ENCODE data around the gene GPSM1. TPM values are rescaled to one million over a fixed set of nuclear protein-coding genes. Genes with fewer than 3 reads are reported as not detected.
A peak's percentile ranks its signal among the peaks of the same experiment; 100 is the strongest.

GPSM1 gene, protein sequence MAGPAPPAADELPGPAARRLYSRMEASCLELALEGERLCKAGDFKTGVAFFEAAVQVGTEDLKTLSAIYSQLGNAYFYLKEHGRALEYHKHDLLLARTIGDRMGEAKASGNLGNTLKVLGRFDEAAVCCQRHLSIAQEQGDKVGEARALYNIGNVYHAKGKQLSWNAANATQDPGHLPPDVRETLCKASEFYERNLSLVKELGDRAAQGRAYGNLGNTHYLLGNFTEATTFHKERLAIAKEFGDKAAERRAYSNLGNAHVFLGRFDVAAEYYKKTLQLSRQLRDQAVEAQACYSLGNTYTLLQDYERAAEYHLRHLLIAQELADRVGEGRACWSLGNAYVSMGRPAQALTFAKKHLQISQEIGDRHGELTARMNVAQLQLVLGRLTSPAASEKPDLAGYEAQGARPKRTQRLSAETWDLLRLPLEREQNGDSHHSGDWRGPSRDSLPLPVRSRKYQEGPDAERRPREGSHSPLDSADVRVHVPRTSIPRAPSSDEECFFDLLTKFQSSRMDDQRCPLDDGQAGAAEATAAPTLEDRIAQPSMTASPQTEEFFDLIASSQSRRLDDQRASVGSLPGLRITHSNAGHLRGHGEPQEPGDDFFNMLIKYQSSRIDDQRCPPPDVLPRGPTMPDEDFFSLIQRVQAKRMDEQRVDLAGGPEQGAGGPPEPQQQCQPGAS
- 27.2 and 37.1 TPM in 2 replicates for total RNA-seq

DNA sequence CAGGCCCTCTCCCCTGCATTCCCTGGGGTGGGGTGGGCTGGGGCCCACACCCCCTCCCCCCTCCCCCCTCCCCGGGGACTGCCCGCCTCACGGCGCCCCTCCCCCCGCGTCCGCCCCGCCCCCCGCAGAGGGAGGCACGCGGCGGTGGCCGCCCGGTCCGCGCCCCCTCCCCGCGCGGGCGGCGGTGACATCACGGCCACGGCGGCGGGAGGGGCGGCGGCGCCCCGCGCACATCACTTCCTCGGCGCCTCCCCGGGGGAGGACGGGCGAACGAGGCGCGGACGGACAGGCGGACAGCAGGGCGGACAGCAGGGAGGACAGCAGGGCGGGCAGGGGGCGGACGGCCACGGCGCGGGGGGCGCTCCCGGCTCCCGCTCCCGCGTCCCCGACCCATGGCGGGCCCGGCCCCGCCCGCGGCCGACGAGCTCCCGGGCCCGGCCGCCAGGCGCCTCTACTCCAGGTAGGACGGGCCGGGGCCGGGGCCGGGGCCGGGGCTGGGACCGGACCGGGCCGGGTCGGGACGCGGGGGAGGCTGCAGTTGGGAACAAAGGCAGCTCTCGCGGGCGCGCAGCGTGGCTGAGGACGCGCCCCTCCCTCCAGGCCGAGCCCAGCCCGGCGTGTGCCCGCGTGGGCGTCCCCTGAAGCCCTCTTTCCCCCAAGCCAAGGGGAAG is at the start of gene GPSM1:
TSS of gene GPSM1 (plus strand) at position 236 of the 671 bp plus-strand sequence. CDS start at position 393, 157 bp downstream.
- DNase-seq, result peak; percentile 73

DNA sequence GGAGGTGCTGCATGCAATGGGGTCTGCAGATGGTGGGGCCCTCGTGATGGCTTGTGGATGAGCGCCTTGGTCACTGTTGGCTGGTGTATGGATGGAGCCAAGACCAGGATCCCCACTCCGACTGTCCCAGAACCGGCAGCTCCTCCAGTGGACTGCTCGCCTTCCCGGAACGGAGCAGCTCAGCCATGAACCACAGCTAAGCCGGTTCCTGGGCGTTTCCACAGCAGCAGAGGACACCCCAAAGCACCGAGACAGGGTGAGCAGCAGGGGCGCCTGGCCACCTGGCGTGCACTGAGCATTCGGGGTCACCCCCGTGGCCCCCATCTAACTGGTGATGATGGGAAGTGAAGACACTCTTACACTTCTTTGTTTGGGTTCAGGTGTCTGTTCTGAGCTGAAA is 49.6 kb upstream of the GPSM1 start:
- no peak for DNase-seq

DNA sequence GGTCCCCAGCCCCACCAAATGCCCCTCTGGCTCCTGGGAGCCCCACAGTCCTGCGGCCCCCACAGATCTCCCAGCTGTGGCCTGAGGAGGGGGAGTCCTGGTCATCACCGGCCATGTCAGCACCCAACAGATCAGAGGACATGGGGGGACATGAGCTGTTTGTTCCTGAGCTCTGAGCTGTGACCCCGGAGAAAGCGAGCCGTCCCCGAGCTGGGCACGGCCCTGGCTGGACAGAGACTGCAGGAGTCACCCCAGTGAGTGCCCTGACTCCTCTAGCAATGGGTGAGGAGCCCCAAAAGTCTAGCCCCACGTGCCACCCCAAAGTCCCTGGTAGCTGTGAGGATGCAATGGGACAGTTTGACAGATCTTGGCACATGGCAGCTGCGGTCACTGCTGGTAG is 49.1 kb upstream of the GPSM1 start:
- no peak for DNase-seq

DNA sequence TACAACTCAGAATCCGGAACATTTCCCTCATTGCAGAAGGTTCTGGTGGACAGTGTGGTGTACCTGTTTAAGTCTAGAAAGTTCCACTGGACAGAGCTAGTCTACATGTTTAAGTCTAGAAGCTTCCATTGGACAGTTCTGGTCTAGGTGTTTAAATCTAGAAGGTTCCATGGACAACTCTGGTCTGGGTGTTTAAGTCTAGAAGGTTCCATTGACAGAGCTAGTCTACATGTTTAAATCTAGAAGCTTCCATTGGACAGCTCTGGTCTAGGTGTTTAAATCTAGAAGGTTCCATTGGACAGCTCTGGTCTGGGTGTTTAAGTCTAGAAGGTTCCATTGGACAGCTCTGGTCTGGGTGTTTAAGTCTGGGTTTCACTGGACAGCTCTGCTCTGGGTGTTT is 48.4 kb upstream of the GPSM1 start:
- DNase-seq, result no peak

DNA sequence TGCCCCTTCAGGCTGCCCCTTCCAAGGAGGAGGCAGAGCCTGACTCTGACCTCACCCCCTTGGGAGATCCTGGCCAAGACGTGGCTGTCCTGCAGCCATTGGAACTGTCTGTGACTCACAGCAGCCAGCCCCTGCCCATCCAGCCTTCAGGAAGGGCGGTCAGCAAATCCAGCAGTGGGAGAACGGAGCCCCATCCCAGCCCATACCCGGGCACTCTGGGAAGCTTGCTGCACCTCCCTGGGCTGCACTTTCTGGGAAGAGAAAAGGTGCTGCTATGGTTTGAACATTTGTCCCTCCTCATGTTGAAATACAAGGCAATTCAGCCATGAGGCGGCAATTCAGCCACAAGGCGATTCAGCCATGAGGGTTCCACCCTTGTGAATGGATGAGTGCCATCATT is 47.9 kb upstream of the GPSM1 start:
- DNase-seq, result no peak

DNA sequence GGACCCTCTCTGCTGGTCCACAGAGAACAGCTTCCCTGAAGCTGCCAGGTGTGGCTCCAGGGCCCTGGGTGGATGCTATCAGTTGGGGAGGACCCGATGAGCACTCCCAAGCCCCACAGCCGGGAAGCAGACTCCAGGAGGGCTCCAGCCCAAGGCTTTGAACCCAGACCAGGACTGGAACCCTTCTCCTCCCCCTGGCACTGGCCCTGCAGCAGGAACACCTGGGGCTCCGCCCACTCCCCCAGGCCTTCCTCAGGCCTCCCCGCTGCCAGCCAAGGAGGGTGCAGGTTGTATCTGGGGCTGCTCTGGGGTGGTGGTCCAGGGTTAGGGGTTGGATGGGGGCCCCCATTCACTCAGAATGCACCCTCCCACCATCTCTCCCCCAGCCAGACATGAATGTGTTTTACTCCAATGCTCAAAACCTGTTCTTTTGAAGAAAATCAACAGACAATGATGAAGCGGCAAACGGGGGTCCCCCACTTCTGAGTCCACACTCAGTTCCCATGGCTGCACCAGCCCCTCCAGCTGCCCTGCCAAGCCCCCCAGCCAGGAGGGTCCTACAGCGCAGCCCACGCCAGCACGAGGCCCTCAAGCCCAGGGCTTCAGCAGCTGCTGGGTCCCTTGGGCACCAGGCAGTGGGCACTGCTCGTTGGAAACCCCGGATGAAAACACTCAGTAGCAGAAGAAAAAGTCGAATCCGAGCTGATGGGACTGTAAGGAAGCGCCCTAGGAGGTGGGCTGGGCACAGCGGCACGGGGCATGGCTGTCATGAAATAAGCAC is 46.6 kb upstream of the GPSM1 start:
- no peak for DNase-seq

DNA sequence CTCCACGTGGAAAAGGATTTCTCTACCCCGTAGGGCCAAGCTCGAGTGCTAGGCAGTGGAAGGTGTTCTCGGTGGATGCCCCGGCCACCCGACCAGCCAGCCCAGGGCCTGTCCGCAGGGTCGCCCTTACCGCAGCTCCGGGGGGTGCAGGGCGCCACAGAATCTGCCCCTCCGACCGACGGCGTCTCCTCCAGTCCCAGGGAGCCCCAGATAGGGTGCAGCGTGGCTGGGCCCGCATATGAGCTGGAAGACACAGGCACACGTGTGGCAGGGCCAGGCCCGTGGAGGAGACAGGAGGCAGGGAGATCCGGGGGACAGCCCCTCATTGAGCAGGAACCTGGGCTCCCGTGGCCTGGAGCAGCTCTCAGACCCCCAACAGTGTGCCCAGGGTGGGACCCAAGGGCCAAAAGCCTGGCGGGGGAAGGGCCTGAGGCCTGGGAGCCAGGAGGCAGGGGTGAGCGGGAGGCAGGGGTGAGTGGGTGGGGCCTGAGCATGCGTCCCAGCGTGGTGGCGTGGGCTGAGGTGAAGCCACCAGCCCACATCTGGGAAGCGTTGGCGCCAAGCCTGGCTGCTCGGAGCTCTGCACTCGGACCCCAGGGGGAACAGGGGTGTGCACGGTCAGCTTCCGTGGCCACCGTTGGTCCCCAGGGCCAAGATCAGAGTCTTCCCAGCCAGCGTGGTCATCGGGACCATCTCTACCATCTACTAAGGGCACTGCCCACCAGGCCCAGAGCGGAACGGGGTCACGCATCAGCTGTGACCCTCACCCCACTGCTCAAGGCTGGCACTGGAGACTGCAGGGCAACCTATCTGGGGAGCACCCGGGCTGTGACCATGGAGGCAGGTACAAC is 45.7 kb upstream of the GPSM1 start:
- DNase-seq, result no peak

DNA sequence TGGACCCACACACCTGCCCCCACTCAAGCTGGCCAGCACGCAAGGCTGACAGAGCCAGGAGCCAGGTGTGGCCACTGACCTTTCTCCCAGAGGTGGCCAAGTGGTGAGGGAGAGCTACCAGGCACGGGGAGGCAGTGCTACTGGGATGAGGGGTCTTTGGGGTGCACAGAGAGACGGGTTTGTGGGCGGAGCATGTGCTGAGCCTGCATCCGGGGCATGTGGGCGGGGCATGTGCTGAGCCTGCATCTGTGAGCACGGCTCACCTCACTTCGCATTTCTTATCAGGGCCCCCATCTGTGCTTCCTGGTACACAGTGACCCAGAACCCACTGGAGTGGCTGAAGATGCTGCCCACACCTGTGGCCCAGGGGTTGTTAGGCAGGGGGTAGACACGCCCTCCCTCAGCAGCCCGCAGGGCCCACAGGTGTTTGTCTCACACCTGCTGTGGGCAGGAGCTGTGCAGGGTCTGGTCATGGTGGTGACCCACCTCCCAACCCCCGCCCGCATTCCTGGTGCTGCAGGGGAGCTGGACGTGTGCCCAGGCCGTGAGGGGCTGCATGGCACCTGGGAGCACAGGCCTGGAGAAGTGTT is 45.0 kb upstream of the GPSM1 start:
- no peak for DNase-seq

DNA sequence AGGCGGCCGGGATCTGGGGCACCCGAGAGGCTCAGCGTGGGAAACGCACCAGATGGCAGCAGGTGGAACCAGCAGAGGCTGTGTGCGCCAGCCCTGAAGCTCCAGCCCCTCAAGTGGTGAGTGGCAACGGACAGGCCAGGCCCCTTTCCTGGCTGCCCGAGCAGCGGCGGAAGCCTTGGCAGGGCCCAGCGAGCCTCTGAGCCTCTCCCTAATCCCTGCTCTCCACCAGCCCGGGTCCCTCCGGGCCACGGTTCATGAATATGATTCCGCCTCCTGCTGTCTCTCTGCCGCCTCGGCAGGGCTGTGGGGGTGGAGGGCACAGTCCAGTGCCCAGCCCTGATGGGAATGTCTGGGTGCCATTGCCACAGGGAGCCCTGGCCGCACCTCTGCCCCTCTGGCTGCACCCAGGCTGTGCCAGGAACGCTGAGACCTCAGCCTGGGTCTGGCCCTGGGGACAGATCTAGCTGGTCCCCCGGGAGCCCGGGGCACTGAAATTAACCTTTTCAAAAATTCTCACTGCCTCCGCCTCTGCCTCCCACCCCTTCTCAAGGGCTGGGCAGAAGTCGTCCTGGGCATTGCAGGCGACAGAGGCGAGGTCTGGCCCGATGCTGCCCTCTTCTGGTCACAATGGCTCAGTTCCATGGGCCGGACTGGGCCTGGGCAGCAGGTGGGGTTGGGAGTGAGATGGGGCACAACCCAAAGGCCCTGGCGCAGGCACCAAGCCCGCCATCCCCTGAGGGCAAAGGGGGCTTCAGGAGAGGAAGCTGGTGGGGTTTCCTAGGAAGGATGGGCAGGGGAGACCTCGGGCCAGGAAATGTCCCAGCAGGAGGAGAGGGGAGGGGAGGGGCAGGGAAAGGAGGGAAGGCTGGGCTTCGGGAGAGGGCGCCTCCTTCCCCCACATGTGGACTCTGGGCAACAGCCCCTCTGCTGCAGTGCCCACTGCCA is 43.8 kb upstream of the GPSM1 start:
- DNase-seq, result peak; percentile 85

DNA sequence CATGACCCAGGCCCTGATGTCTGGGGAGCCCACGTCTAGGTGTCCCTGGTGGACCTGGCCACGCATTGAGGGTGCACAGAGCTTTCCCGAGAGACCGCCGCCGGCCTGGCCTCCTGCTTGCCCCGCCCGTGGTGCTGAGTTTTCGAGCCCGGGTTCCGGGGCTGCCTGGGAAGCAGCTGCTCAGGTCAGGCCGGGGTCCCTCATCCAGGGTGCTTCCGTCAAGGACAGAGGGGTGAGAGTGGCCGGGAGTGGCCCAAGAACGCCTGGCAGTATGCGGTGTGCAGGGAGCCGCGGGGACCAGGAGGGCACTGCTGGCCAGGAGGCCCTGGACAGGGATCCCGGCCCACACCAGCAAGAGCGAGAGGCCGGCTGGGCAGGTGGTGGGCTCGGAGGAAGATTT is 43.0 kb upstream of the GPSM1 start:
- no peak for DNase-seq

DNA sequence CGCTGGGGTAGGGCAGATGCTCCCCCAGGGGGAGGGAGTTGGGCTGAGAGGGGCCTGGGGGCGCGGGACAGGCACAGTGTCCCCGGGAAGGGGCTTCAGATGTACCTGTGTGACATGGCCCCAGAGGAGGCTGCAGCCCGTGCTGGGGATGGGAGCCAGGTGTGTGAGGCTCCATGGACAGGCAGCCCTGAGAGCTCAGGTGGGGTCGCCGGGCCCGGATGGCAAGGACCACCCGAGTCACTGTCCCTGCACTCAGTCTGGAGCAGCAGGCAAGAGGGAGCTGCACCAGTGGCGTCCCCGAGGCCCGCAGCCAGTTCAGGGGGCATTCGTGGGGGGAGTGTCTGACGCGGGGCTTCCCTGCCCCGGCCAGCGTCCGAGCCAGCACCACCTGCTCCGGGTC is 42.4 kb upstream of the GPSM1 start:
- DNase-seq, result no peak

DNA sequence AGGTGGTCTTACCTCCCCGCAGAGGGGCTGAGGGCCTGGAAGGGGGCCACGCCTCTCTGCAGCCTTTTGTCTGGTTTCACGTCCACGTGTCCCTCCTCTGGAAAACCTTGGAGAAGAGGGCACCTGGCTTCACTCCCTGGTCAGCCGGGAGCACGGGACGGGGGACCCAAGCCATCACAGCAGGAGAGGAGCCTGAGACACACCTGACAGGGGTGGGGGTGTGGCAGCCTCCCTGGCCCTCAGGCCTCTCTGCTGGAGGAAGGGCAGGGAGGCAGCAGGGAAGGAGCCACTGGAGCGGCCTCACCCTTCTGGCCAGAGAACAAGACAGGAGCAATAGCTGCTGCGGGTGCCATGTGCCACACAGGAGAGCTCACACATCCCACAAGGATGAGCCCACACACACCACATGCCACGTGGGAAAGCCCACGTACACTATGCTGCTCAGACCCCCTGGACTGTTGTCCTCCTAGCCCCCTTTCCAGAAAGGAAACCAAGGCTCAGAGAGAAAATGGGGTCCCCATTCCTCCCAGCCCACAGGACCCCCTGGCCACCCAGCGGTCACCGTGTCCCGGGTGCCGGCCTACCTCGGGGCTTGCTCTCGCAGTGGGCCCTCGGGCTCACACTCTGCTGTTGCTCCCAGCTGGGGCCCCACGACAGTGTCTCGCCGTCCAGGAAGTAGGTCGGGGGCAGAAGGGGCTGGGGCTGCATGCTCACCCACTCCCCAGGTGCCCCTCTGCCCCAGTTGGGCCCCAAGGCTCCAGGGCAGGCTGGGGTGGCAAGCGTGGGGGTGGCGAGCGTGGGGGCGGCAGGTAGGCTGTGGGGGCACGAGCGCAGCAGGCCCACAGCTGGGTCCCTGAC is 41.6 kb upstream of the GPSM1 start:
- no peak for DNase-seq

DNA sequence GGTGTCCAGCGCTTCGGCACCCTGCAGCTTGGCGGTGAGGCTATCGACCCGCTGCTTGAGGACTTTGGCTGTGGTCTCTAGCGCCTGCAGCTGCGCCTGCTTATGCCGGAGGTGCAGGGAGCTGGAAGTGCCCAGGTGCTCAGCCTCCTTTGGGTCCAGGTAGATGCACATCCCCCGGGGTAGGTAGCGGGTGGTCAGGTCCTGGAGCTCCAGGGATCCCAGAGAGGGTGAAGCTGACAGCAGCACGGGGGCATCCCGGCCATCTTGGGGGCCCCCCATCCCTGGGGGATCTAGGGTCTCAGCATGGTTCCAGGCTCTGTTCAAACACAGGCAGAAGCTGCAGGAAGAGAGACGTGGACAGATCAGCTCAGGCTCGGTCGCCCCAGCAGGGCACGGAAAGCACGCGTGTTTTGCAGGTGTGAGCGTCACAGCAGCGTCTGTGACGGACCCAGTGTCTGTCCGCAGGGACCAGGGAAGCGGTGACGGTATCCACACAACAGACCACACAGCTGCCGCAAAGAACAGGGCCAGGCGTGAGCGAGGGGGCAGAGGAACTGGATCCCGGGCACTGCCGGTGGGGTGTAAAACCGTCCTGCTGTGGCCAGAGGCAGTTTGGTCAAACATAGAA is 40.9 kb upstream of the GPSM1 start:
- no peak for DNase-seq

DNA sequence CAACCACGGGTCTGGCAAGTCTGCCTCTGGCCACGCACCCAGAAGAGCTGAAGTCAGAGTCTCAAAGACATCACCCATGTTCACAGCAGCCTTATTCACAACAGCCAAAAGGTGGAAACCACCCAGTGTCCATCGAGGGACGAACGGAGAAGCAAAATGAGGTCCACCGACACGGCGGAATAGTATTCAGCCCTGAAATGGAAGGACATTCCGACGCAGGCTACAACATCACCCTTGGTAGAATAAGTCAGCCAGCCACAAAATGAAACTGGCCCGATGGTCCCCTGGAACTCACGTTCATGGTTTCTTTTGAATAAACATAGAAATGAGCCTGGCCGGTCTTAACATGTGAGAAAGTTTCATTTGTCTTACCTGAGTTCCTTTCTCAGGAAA is 40.4 kb upstream of the GPSM1 start:
- no peak for DNase-seq

DNA sequence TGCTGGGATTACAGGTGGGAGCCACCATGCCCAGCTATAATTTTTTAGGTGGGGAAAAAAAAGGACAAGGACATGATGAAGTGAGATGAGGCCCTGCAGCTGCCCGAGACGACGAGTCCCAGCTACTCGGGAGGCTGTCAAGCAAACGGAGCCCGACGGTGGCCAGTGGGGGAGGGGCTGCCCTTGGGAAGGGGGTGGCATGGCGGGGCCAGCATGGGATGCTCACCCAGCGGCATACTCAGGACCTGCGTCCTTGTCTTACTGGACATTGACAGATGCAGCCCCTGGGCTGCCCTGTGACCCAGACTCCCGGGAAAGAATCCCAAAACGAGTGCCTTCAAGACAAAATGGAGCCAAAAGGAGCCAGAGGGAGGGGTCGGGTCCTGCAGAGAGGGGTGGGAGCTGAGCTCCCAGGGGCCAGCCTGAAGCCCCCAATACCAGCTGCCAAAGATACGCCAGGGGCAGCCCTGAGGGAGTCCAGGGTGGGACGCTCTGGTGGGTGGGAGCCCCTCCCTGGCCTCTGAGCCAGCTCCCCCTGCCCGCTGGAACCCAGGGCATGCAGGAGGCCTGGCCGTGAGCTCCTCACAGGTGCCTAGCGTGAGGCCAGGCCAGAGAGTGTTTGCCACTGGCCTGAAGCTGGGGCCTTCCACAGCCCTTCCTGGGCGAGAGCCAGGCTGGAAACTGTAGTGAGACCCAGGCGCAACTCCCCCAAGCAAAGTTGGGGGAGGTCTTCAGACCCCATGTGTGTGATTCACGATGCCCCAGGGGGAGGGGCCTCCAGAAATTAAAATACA is 39.2 kb upstream of the GPSM1 start:
- no peak for DNase-seq

DNA sequence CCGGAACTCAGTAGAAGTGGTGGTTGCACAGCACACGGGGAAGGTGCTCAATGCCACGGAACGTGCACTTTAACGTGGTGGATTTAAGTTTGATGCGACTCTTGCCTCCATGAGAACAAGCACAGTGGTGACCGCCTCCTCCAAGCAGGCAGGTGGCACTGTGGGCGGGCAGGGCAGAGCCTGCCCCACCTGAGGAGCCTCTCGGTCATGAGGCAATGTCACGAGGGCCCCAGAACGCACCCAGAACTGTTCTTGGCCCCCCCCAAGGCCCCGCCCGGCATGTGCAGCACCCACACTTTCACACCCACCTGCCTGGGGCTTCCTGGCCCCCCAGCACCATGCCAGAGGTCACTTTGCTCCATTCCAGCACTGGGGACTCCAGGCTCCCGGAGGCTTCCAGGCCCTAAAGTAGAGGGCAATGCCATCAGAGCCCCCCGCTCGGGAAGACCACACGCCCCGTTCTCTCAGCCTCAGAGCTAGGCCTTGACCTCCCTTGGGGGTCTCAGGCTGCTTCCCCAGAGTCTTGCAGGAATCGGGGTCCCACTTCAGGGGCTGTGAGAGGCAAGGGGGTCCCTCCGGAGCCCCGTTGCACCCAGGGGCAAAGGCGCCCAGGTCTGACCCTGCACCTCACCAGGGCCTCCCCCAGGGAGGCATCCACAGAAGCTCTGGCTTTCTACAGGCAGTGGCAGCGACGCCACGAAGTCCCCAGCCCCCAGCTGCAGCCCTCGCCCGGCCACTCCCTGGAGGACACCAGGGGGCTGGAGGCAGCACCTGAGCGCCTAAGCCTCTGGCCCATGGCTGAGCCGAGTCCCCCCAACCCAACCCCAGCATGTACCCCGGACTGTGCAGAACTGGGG is 37.5 kb upstream of the GPSM1 start:
- DNase-seq, result no peak

DNA sequence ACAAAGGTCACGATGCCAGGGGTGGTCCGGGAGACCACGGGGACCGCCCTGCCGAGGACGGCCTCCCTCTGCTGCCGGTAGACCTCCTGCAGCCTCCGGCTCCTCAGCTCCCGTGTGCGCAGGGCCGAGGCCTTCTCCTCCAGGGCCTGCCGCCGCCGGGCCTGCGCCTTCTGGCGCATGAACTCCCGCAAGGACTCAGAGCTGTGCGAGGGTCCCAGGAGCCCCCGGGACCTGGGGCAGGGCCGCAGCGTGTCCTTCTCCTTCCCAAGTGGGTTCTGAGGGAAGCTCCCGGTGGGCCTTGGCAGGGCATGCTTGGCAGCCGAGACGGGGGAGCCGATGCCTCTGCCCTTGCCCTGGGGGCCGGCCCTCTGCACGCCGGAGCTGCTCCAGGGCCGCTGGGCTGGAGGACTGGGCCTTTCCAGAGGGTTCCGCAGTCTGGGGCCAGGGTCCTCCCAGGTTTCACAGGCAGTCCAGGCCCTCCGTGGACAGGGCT is 36.8 kb upstream of the GPSM1 start:
- DNase-seq, result no peak
